GM03348 (cell line): ENCODE data around the gene GTF2H4.

Experiments used
- DNase-seq: peaks from one replicate; pipeline ENCODE4 v3.0.0; 2012; ENCODE audit warnings: low spot score

GTF2H4 gene

GRCh38 chr6:30955367-30956042 lies 47.5 kb downstream of the GTF2H4 start:
- DNase-seq, result peak; percentile 72

GRCh38 chr6:30957716-30958115 lies 49.7 kb downstream of the GTF2H4 start:
- no peak for DNase-seq

- DNase-seq, result peak; percentile 62
These were observed 53.1 kb downstream of the GTF2H4 start for GRCh38 chr6:30960907-30961673.

GRCh38 chr6:30962716-30963115 lies 54.7 kb downstream of the GTF2H4 start:
- DNase-seq, result no peak

- no peak for DNase-seq
These were observed 55.6 kb downstream of the GTF2H4 start for GRCh38 chr6:30963641-30964040.
